HEK293 (cell line): ENCODE results near the gene PTPRO.

ENCODE experiments used
- CTCF ChIA-PET: fragments of 350-600 bp; formaldehyde crosslinking; extraction: SDS; loops from one replicate; lab custom pipeline; 2021; ENCODE audit warnings: antibody characterized with exemption; lab: Yijun Ruan, JAX
- POLR2A ChIA-PET: fragments of 300-600 bp; formaldehyde crosslinking; extraction: SDS; loops from one replicate; lab custom pipeline; 2020; ENCODE audit warnings: antibody characterized with exemption, inconsistent platforms; lab: Yijun Ruan, JAX
- H3K27ac ChIP-seq: fragments of 200-500 bp; sonication (Bioruptor generic); 2 replicates; pipeline ENCODE4 v1.5.1; 2014; ENCODE audit warnings: low read depth, low read length, control low read depth, inconsistent platforms; ENCODE audit errors: extremely low read depth
- H3K36me3 ChIP-seq, 2 experiments: fragments of 200-500 bp in 1 of 2; sonication (Bioruptor generic) in 1 of 2; 1 replicate in 1 of 2; 2 replicates in 1 of 2; pipeline ENCODE4 v1.5.1; 2014 to 2017; ENCODE audit warnings: inconsistent platforms in 2 of 2, low read length in 2 of 2; ENCODE audit not compliant: control insufficient read depth in 2 of 2, insufficient read depth in 1 of 2
- H3K4me1 ChIP-seq: fragments of 200-500 bp; sonication (Bioruptor generic); 2 replicates; pipeline ENCODE4 v1.5.1; 2014; ENCODE audit warnings: mild to moderate bottlenecking, low read length, inconsistent platforms; ENCODE audit not compliant: control insufficient read depth, insufficient read depth
- H3K4me3 ChIP-seq: 2 replicates; pipeline ENCODE4 v1.5.1; 2011; ENCODE audit warnings: low read depth, mild to moderate bottlenecking, control low read depth, low read length, moderate library complexity
- H3K9me3 ChIP-seq: fragments of 200-500 bp; sonication (Bioruptor generic); 2 replicates; pipeline ENCODE4 v1.5.1; 2014; ENCODE audit warnings: low read depth, low read length, inconsistent platforms; ENCODE audit not compliant: control insufficient read depth, insufficient read depth
- EGR2 ChIP-seq: fragments of 450-650 bp; formaldehyde crosslinking; IDR thresholded peaks from 2 replicates; pipeline ENCODE4 v1.5.1; 2016; ENCODE audit warnings: low read depth, missing biosample characterization, missing genetic modification characterization
- GLI2 ChIP-seq: fragments of 450-650 bp; formaldehyde crosslinking; IDR thresholded peaks from 2 replicates; pipeline ENCODE4; 2017; ENCODE audit warnings: missing biosample characterization, missing genetic modification characterization, low read depth, borderline replicate concordance
- SP2 ChIP-seq: fragments of 450-650 bp; formaldehyde crosslinking; IDR thresholded peaks from 2 replicates; pipeline ENCODE4 v1.5.1; 2016; ENCODE audit warnings: missing biosample characterization, missing genetic modification characterization
- WT1 ChIP-seq: fragments of 450-650 bp; formaldehyde crosslinking; IDR thresholded peaks from 2 replicates; pipeline ENCODE4 v1.5.1; 2016; ENCODE audit warnings: missing biosample characterization, missing genetic modification characterization
- YY2 ChIP-seq: fragments of 450-650 bp; formaldehyde crosslinking; IDR thresholded peaks from 2 replicates; pipeline ENCODE4 v1.5.1; 2016; ENCODE audit warnings: missing biosample characterization, missing genetic modification characterization
- ZNF140 ChIP-seq: fragments of 450-650 bp; formaldehyde crosslinking; IDR thresholded peaks from 2 replicates; pipeline ENCODE4 v1.5.1; 2016; ENCODE audit warnings: missing biosample characterization, missing genetic modification characterization
- ZNF157 ChIP-seq: fragments of 450-650 bp; formaldehyde crosslinking; IDR thresholded peaks from 2 replicates; pipeline ENCODE4 v1.5.1; 2016; ENCODE audit warnings: missing biosample characterization, missing genetic modification characterization
- ZNF174 ChIP-seq: fragments of 450-650 bp; formaldehyde crosslinking; IDR thresholded peaks from 2 replicates; pipeline ENCODE4 v1.5.0; 2017; ENCODE audit warnings: missing biosample characterization, mild to moderate bottlenecking, missing genetic modification characterization
- ZNF2 ChIP-seq: fragments of 450-650 bp; formaldehyde crosslinking; IDR thresholded peaks from 2 replicates; pipeline ENCODE4 v1.5.1; 2016; ENCODE audit warnings: missing biosample characterization, missing genetic modification characterization
- ZNF214 ChIP-seq: fragments of 450-650 bp; formaldehyde crosslinking; IDR thresholded peaks from 2 replicates; pipeline ENCODE4 v1.5.1; 2017; ENCODE audit warnings: missing biosample characterization, mild to moderate bottlenecking, missing genetic modification characterization, borderline replicate concordance
- ZNF292 ChIP-seq: fragments of 450-650 bp; formaldehyde crosslinking; IDR thresholded peaks from 2 replicates; pipeline ENCODE4 v1.5.1; 2016; ENCODE audit warnings: low read depth, missing biosample characterization, missing genetic modification characterization, borderline replicate concordance
- ZNF335 ChIP-seq: fragments of 450-650 bp; formaldehyde crosslinking; conservative IDR thresholded peaks from 2 replicates; pipeline ENCODE4 v1.5.1; 2016; ENCODE audit warnings: missing biosample characterization, missing genetic modification characterization
- ZNF391 ChIP-seq: fragments of 450-650 bp; formaldehyde crosslinking; IDR thresholded peaks from 2 replicates; pipeline ENCODE4 v1.5.1; 2016; ENCODE audit warnings: low read depth, missing biosample characterization, missing genetic modification characterization, borderline replicate concordance
- ZNF48 ChIP-seq: fragments of 450-650 bp; formaldehyde crosslinking; IDR thresholded peaks from 2 replicates; pipeline ENCODE4 v1.5.1; 2016; ENCODE audit warnings: missing biosample characterization, missing genetic modification characterization
- ZNF626 ChIP-seq: fragments of 450-650 bp; sonication (Bioruptor Pico); formaldehyde crosslinking; IDR thresholded peaks from 2 replicates; pipeline ENCODE4 v1.5.1; 2018; ENCODE audit warnings: missing biosample characterization, missing genetic modification characterization, inconsistent platforms
- ZNF664 ChIP-seq: fragments of 450-650 bp; formaldehyde crosslinking; IDR thresholded peaks from 2 replicates; pipeline ENCODE4 v1.5.1; 2016; ENCODE audit warnings: missing biosample characterization, missing genetic modification characterization
- ZNF701 ChIP-seq: fragments of 450-650 bp; formaldehyde crosslinking; IDR thresholded peaks from 2 replicates; pipeline ENCODE4 v1.5.1; 2016; ENCODE audit warnings: missing biosample characterization, missing genetic modification characterization
- ZNF707 ChIP-seq: fragments of 450-650 bp; formaldehyde crosslinking; IDR thresholded peaks from 2 replicates; pipeline ENCODE4 v1.5.1; 2016; ENCODE audit warnings: missing biosample characterization, missing genetic modification characterization
- ZNF777 ChIP-seq: fragments of 450-650 bp; formaldehyde crosslinking; IDR thresholded peaks from 2 replicates; pipeline ENCODE4 v1.5.1; 2017; ENCODE audit warnings: missing biosample characterization, missing genetic modification characterization, borderline replicate concordance
- ZSCAN5A ChIP-seq: fragments of 450-650 bp; formaldehyde crosslinking; IDR thresholded peaks from 2 replicates; pipeline ENCODE4 v1.5.1; 2016; ENCODE audit warnings: missing biosample characterization, missing genetic modification characterization
- TF ChIP-seq, protein P1 (sequence below): fragments of 450-650 bp; formaldehyde crosslinking; IDR thresholded peaks from 2 replicates; pipeline ENCODE4 v1.5.1; 2017; ENCODE audit warnings: missing biosample characterization, missing genetic modification characterization
- TF ChIP-seq, protein P2 (sequence below): fragments of 450-650 bp; formaldehyde crosslinking; IDR thresholded peaks from 2 replicates; pipeline ENCODE4 v1.5.1; 2016; ENCODE audit warnings: missing biosample characterization, missing genetic modification characterization
- TF ChIP-seq, protein P3 (sequence below): fragments of 450-650 bp; formaldehyde crosslinking; IDR thresholded peaks from 2 replicates; pipeline ENCODE4 v1.5.1; 2016; ENCODE audit warnings: missing biosample characterization, missing genetic modification characterization, low read depth

The PTPRO gene

DNA sequence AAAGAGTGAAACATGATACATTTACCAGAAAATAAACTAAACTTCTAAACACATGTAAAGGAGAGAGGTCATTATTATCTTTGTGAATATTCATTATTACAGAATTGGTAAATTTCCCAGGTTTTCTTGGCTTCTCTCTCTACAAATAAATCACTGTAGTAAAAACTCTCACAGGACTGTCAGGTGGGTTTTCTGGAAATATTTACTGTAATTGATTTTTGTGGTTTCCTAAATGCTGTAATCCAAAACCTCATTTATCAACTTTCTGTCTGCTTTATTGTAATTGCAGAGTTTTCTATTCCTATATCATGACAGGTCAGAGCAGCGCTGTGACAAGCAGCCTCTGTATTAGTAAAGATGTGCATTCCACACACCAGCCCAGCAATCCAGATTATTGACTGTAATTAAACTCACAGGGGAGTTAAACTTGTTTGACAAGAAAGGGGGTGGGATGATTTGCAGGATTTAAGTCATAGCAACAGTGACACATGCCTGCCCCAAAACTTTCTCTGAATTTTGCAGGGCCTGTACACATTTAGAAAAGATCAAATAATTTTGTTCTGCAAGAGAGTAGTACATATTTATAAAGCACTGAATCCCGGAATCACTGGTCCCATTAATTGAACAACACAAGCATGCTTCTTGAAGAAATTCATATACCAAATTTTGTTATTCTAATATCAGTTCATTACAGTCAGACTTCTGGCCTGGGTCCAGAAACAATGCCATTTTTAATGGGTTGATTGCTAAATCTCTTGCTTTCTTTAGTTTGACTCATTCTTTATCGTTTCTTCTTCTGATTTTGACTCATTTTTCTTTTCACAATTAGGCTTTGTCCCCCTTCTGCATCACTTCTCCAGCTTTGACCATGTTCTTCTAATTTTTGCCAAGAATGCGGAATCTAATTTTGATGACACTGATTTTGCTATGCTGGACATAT, 42.2 kb downstream of the PTPRO start (continued):
- TF ChIP-seq GLI2 (tag by site-specific recombination), result no peak
- peak; percentile 94 for TF ChIP-seq WT1
- TF ChIP-seq ZNF214, result no peak
- TF ChIP-seq ZNF777 (tag by site-specific recombination), result no peak
- TF ChIP-seq, protein P1, sequence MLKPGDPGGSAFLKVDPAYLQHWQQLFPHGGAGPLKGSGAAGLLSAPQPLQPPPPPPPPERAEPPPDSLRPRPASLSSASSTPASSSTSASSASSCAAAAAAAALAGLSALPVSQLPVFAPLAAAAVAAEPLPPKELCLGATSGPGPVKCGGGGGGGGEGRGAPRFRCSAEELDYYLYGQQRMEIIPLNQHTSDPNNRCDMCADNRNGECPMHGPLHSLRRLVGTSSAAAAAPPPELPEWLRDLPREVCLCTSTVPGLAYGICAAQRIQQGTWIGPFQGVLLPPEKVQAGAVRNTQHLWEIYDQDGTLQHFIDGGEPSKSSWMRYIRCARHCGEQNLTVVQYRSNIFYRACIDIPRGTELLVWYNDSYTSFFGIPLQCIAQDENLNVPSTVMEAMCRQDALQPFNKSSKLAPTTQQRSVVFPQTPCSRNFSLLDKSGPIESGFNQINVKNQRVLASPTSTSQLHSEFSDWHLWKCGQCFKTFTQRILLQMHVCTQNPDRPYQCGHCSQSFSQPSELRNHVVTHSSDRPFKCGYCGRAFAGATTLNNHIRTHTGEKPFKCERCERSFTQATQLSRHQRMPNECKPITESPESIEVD (tag by site-specific recombination), result peak; percentile 40
- no peak for TF ChIP-seq ZNF48
- no peak for TF ChIP-seq EGR2 (tag by site-specific recombination)
- no peak for TF ChIP-seq YY2
- no peak for TF ChIP-seq ZNF626

DNA sequence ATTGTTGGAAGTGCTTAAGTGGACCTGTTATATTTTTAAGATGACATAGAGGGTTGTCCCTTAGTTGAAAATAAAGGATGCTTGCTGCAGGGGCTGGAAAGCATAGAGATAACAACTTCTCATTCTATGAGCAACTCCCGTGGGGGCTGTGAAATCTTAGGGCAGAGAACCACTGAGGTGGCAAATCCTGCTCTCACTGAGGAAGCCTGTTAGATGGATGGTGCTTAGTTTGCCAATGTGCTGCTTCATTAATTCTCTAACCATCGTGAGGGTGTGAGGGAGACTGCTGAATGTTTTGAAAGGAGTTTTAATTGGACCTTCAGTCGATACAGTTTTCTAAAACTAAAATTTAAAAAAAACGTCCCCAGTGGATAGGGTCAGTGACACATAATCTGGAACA, 46.5 kb downstream of the PTPRO start:
- TF ChIP-seq ZNF140 (tag by site-specific recombination) (no peak), ZNF701 (no peak), ZNF174 (tag by site-specific recombination) (no peak), ZSCAN5A (no peak), ZNF664 (tag by site-specific recombination) (no peak), ZNF157 (tag by site-specific recombination) (no peak), ZNF292 (no peak), ZNF391 (no peak), ZNF707 (no peak), SP2 (tag by site-specific recombination) (no peak), ZNF335 (tag by site-specific recombination) (no peak), GLI2 (tag by site-specific recombination) (no peak), ZNF2 (tag by site-specific recombination) (no peak)
- TF ChIP-seq, protein P2, sequence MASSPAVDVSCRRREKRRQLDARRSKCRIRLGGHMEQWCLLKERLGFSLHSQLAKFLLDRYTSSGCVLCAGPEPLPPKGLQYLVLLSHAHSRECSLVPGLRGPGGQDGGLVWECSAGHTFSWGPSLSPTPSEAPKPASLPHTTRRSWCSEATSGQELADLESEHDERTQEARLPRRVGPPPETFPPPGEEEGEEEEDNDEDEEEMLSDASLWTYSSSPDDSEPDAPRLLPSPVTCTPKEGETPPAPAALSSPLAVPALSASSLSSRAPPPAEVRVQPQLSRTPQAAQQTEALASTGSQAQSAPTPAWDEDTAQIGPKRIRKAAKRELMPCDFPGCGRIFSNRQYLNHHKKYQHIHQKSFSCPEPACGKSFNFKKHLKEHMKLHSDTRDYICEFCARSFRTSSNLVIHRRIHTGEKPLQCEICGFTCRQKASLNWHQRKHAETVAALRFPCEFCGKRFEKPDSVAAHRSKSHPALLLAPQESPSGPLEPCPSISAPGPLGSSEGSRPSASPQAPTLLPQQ (tag by site-specific recombination), result no peak
- TF ChIP-seq, protein P3, sequence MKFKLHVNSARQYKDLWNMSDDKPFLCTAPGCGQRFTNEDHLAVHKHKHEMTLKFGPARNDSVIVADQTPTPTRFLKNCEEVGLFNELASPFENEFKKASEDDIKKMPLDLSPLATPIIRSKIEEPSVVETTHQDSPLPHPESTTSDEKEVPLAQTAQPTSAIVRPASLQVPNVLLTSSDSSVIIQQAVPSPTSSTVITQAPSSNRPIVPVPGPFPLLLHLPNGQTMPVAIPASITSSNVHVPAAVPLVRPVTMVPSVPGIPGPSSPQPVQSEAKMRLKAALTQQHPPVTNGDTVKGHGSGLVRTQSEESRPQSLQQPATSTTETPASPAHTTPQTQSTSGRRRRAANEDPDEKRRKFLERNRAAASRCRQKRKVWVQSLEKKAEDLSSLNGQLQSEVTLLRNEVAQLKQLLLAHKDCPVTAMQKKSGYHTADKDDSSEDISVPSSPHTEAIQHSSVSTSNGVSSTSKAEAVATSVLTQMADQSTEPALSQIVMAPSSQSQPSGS, result no peak
- H3K4me1 ChIP-seq, result peaks cover 12% of the 10 kb centered on the region
- POLR2A ChIA-PET, result no interaction called here

More for the DNA sequence above, 46.5 kb downstream of the PTPRO start:
- CTCF ChIA-PET, result interaction anchor here (0.8 kb wide), 1 partner anchor 216 kb away, joined by 3 read pairs; no protein-coding TSS in a partner anchor
- Histone ChIP-seq H3K9me3 (no peaks in the 10 kb centered on the region), H3K36me3 (no peaks in the 10 kb centered on the region), H3K4me3 (no peak overlapping the region), H3K27ac (no peak overlapping the region)
